Measurements from ENCODE around the gene FNIP2. TPM values are rescaled to one million over a fixed set of nuclear protein-coding genes. Genes with fewer than 3 reads are reported as not detected.
A peak's percentile ranks its signal among the peaks of the same experiment; 100 is the strongest.

FNIP2 gene
- total and polyA plus RNA-seq, 10 of the 15 experiments (the other 5 are each of a cell fraction or from before 2014, with no cell fraction given) = 0.03 to 0.38 (median 0.15) TPM

DNA sequence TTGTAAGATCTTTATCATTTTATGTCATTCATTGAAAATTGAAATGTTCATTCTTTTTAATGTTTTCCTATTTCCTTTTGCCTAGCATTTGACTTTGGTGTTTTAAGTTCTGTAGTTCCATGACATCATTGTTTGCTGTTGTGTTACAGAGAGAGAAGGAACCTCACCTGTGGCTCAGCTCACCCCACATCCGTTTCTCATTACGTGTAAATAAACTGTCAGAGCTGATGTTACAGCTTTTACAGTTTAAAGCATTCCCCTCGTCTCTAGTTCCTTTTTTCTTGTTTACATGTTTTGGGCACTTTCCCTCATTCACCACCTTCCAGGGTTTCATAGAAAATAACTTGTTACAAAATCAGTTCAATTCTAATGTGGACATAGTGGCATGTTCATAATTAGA, 137.2 kb downstream of the FNIP2 start (continued):
- TF ChIP-seq, protein P1, sequence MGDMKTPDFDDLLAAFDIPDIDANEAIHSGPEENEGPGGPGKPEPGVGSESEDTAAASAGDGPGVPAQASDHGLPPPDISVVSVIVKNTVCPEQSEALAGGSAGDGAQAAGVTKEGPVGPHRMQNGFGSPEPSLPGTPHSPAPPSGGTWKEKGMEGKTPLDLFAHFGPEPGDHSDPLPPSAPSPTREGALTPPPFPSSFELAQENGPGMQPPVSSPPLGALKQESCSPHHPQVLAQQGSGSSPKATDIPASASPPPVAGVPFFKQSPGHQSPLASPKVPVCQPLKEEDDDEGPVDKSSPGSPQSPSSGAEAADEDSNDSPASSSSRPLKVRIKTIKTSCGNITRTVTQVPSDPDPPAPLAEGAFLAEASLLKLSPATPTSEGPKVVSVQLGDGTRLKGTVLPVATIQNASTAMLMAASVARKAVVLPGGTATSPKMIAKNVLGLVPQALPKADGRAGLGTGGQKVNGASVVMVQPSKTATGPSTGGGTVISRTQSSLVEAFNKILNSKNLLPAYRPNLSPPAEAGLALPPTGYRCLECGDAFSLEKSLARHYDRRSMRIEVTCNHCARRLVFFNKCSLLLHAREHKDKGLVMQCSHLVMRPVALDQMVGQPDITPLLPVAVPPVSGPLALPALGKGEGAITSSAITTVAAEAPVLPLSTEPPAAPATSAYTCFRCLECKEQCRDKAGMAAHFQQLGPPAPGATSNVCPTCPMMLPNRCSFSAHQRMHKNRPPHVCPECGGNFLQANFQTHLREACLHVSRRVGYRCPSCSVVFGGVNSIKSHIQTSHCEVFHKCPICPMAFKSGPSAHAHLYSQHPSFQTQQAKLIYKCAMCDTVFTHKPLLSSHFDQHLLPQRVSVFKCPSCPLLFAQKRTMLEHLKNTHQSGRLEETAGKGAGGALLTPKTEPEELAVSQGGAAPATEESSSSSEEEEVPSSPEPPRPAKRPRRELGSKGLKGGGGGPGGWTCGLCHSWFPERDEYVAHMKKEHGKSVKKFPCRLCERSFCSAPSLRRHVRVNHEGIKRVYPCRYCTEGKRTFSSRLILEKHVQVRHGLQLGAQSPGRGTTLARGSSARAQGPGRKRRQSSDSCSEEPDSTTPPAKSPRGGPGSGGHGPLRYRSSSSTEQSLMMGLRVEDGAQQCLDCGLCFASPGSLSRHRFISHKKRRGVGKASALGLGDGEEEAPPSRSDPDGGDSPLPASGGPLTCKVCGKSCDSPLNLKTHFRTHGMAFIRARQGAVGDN (IDR thresholded peaks at IDR 0.05) = no peak
- TF ChIP-seq, protein P2, sequence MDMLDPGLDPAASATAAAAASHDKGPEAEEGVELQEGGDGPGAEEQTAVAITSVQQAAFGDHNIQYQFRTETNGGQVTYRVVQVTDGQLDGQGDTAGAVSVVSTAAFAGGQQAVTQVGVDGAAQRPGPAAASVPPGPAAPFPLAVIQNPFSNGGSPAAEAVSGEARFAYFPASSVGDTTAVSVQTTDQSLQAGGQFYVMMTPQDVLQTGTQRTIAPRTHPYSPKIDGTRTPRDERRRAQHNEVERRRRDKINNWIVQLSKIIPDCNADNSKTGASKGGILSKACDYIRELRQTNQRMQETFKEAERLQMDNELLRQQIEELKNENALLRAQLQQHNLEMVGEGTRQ (IDR thresholded peaks at IDR 0.05; ENCODE audit: borderline replicate concordance, low read depth, low read length) = no peak
- no peak for TF ChIP-seq SIX5 (IDR thresholded peaks at IDR 0.05; ENCODE audit: low read depth, low read length, severe bottlenecking)
- TF ChIP-seq, protein P3, sequence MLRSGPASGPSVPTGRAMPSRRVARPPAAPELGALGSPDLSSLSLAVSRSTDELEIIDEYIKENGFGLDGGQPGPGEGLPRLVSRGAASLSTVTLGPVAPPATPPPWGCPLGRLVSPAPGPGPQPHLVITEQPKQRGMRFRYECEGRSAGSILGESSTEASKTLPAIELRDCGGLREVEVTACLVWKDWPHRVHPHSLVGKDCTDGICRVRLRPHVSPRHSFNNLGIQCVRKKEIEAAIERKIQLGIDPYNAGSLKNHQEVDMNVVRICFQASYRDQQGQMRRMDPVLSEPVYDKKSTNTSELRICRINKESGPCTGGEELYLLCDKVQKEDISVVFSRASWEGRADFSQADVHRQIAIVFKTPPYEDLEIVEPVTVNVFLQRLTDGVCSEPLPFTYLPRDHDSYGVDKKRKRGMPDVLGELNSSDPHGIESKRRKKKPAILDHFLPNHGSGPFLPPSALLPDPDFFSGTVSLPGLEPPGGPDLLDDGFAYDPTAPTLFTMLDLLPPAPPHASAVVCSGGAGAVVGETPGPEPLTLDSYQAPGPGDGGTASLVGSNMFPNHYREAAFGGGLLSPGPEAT (IDR thresholded peaks at IDR 0.05; ENCODE audit: low read depth) = peak; percentile 49; the same call in 1 of the 2 replicates
- TF ChIP-seq ZNF274 (IDR thresholded peaks at IDR 0.05; ENCODE audit: insufficient read depth, insufficient read length) = no peak
- TF ChIP-seq HDAC6 (IDR thresholded peaks at IDR 0.05; ENCODE audit: unreplicated experiment) = no peak
- no peak for TF ChIP-seq PAX5 (IDR thresholded peaks at IDR 0.05; ENCODE audit: borderline replicate concordance, low read depth, low read length)
- no peak for TF ChIP-seq ASH2L (IDR thresholded peaks at IDR 0.05; ENCODE audit: borderline replicate concordance, low read depth)
- TF ChIP-seq CHD2 (IDR thresholded peaks at IDR 0.05; ENCODE audit: borderline replicate concordance, low read depth, low read length) = no peak
- TF ChIP-seq, protein P4, sequence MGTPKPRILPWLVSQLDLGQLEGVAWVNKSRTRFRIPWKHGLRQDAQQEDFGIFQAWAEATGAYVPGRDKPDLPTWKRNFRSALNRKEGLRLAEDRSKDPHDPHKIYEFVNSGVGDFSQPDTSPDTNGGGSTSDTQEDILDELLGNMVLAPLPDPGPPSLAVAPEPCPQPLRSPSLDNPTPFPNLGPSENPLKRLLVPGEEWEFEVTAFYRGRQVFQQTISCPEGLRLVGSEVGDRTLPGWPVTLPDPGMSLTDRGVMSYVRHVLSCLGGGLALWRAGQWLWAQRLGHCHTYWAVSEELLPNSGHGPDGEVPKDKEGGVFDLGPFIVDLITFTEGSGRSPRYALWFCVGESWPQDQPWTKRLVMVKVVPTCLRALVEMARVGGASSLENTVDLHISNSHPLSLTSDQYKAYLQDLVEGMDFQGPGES (IDR thresholded peaks at IDR 0.05) = no peak
- TF ChIP-seq CREB1 (IDR thresholded peaks at IDR 0.05; ENCODE audit: low read depth) = peak; percentile 65; the same call in 1 of the 2 replicates
- TF ChIP-seq EED (IDR thresholded peaks at IDR 0.05; ENCODE audit: low read depth) = no peak
- no peak for TF ChIP-seq POLR2AphosphoS5 (IDR thresholded peaks at IDR 0.05; ENCODE audit: low read length)
- TF ChIP-seq RELA (IDR thresholded peaks at IDR 0.05; ENCODE audit: borderline replicate concordance, partially characterized antibody) = no peak
- TF ChIP-seq IKZF2 (IDR thresholded peaks at IDR 0.05) = peak; percentile 52 to 64; a peak in 3 of 4 replicates
- TF ChIP-seq, protein P5, sequence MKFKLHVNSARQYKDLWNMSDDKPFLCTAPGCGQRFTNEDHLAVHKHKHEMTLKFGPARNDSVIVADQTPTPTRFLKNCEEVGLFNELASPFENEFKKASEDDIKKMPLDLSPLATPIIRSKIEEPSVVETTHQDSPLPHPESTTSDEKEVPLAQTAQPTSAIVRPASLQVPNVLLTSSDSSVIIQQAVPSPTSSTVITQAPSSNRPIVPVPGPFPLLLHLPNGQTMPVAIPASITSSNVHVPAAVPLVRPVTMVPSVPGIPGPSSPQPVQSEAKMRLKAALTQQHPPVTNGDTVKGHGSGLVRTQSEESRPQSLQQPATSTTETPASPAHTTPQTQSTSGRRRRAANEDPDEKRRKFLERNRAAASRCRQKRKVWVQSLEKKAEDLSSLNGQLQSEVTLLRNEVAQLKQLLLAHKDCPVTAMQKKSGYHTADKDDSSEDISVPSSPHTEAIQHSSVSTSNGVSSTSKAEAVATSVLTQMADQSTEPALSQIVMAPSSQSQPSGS (IDR thresholded peaks at IDR 0.05; ENCODE audit: low read length) = peak; percentile 51; the same call in 1 of the 2 replicates
- no peak for TF ChIP-seq NR2C1 (IDR thresholded peaks at IDR 0.05)
- TF ChIP-seq, protein P6, sequence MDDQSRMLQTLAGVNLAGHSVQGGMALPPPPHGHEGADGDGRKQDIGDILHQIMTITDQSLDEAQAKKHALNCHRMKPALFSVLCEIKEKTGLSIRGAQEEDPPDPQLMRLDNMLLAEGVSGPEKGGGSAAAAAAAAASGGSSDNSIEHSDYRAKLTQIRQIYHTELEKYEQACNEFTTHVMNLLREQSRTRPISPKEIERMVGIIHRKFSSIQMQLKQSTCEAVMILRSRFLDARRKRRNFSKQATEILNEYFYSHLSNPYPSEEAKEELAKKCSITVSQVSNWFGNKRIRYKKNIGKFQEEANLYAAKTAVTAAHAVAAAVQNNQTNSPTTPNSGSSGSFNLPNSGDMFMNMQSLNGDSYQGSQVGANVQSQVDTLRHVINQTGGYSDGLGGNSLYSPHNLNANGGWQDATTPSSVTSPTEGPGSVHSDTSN (IDR thresholded peaks at IDR 0.05; ENCODE audit: insufficient replicate concordance, low read depth, low read length) = no peak

Measured in GM12878 (cell line).